Measurements from ENCODE around the gene CHEK2.

The CHEK2 gene

GRCh38 chr22:28647216-28647615 lies 94.4 kb downstream of the CHEK2 start:
- no peak for TF ChIP-seq CTCF (conservative IDR thresholded peaks at IDR 0.05)
- TF ChIP-seq ZFX (IDR thresholded peaks at IDR 0.05) = no peak
- H3K27ac ChIP-seq = no peak overlapping the region

DNA sequence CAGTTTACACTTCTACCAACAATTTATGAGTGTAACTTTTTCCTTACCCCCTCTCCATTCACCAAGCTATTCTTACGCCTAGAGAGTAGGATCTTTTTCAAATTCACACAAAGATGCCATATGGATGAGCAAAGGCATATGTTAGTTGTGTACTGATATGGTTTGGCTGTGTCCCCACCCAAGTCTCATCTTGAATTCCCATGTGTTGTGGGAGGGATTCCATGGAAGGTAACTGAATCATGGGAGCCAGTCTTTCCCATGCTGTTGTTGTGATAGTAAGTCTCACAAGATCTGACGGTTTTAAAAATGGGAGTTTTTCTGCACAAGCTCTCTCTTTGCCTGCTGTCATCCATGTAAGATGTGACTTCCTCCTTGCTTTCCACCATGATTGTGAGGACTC lies 102.3 kb downstream of the CHEK2 start:
- H3K27ac ChIP-seq = no peak overlapping the region
- TF ChIP-seq CTCF (conservative IDR thresholded peaks at IDR 0.05) = no peak
- TF ChIP-seq ZFX (IDR thresholded peaks at IDR 0.05) = no peak

Data from C4-2B (cell line).